ENCODE results near the gene AK4. TPM values are rescaled to one million over a fixed set of nuclear protein-coding genes. Genes with fewer than 3 reads are reported as not detected.
"Not testable (repeated sequence)": the region's sequence is repeated elsewhere in the genome, so short reads cannot be mapped to it uniquely, and the experiment has no call there.

The AK4 gene
- 18.9 TPM for total RNA-seq

DNA sequence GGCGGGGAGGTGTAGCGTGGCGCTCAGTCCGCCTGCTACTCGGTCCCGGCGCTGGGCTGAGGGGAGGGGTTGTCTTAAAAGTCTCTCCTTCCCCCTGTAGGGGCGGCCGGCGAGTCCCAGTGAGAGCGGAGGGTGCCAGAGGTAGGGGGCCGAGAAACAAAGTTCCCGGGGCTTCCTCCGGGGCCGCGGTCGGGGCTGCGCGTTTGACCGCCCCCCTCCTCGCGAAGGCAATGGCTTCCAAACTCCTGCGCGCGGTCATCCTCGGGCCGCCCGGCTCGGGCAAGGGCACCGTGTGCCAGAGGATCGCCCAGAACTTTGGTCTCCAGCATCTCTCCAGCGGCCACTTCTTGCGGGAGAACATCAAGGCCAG lies at the start of gene AK4:
Gene AK4 (plus strand): TSS at position 26 of the 370 bp plus-strand sequence. CDS start 205 bp downstream, at position 231.
- DNase-seq: not testable (repeated sequence)

DNA sequence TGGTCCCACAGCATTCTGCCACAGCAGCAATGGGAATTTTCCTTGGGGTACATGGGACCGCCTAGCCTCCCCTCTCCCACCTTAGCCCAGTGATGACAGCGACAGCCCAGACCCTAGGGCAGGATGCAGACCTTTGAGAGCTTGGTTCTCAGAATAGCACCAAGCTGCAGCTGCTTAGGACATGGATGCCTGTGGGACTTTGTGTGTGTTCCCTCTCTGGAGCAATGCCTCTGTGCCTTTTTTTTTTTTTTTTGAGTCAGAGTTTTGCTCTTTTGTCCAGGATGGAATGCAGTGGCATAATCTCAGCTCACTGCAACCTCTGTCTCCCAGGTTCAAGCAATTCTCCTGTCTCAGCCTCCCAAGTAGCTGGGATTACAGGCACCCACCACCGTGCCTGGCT lies 44.2 kb upstream of the AK4 start:
- no peak for DNase-seq

DNA sequence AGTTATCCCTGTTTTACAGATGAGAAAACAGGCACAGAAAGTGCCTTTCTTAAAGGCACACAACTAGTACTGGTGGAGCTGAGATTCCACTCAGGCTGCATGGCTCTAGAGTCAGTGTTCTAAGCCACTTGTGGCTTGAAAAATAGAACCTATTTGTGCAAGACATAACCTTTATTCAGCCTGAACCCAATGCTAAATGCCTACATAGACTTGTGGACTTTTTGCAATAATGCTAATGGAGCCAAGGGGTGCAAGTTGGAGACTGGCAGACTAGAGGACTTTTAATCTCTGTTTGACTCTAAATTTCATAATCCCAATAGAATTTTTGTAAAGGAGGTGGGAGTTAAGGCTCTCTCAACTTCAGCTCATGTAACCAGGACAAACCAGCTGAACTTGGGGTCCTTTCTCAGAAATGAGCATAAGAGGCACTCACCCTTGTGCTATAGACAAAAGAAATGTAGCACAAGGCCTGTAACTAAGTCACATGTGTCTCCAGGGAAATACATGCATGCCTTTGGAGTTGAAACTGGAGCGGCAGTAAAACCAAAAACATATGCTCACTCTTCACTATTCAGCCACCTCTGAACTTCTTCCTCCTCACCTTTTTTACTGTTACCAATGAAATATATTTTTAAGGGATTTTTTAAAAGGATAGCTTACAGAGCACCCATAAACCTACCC lies 43.0 kb upstream of the AK4 start:
- peak; percentile 32 for DNase-seq

DNA sequence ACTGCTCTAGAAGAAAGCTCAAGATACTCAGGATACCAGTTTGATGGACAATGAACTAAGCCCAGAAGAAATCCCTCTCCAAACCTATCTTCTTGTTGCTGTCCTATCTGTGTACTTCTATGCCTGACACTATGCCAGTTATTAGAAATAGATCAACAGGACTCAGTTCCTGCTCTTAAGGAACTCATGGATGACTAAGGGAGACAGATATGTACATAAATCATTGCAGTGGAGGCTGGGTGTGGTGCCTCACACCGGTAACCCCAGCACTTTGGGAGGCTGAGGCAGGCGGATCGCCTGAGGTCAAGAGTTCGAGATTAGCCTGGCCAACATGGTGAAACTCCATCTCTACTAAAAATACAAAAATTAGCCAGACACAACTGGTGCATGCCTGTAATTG lies 42.4 kb upstream of the AK4 start:
- no peak for DNase-seq

DNA sequence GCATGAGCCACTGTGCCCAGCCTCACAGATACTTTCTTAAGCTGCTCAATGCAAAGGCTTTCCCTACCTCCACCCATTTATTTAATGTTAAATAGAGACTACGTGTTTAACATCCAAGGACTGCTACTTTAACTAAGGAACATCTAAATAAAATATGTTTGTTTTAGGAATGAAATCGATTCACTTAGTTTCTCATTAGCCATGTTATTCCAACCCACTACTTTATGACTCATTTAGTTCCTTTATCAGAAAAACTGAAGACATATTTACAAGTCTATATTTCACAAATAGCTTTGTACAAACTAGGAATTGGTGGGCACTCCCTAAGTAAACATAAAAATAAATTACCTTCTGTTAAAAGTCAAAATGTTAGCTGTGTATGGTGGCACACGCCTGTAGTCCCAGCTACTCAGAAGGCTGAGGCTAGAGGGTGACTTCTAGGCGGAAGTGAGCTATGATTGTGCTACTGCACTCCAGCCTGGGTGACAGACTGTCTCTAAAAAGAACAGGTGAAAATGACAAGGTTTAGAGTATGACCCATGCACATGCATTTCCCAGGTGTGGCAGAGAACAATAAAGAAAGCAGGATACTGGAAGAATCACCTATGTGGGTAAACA lies 39.9 kb upstream of the AK4 start:
- DNase-seq: no peak

DNA sequence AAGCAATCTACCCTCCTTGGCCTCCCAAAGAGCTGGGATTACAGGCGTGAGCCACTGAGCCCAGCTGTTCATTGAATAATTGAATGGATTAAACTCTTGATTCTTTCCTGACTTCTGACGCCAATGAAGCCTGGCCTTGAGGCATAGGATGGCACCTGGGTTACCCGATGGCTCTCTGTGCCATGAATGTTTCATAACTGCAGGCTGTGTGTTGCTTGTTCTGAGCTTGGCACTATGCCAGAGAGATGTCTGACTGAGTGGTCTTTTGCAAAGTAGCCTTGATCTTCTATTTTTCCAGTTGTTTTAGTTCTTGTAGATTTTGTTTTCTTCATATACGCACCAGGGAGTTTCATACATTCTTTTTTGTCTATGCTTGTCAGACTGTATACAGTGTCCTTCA lies 38.5 kb upstream of the AK4 start:
- DNase-seq: no peak

DNA sequence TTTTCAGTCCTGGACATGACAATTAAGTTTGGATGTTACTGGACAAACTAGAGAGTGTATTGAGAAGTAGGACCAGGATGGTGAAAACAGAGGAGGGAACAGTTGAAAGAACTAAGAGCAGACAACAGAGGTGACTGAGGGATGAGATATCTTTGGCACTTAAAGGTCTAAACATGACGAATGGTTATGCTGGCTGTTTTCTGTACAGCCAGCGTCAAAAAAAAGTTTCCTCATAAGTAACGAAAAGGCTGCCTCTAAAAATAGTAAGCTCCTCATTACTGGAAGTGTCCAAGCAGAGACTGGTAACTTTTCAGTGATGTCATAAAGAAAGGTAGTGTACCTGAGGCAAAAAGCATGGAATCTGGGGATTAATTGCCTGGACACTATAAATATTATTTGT lies 35.2 kb upstream of the AK4 start:
- DNase-seq: no peak

DNA sequence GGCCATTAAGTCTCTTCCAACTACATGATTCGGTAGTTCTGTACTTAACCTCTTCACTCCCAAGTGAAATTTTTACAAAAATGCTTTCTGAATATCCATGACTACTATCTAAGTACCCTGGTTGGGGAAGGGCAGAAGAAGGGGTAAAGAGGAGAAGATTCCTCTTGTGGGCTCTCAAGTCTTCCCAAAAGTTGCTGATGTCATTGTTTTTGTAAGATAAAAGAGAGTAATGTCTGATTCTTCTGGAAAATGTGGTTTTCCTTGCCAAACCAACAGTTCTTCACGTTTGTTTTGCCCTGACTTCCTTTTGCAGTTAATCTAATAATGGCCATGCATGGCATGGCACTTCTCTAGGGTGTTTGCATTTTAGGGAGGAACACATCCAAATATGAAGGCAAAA lies 34.7 kb upstream of the AK4 start:
- DNase-seq: no peak

DNA sequence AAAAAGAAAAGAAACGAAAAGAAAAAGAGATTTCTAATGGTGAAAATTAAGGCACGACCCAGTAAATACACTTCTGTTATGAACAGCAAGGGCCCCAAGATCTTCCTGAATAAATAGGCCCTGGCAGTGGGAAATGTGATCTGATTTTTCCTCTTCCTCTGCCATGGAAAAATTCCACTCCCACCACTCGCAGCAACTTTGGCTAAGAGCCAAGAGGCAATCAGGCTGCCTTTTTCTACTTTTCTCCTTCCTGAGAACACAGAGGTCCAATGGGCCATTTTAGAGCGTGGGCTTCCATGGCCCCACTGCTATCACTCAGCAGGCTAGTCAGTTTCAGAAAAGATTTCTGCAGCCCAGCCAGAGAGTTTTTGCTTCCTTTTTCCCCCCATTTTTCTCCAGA lies 33.7 kb upstream of the AK4 start:
- peak; percentile 71 for DNase-seq

DNA sequence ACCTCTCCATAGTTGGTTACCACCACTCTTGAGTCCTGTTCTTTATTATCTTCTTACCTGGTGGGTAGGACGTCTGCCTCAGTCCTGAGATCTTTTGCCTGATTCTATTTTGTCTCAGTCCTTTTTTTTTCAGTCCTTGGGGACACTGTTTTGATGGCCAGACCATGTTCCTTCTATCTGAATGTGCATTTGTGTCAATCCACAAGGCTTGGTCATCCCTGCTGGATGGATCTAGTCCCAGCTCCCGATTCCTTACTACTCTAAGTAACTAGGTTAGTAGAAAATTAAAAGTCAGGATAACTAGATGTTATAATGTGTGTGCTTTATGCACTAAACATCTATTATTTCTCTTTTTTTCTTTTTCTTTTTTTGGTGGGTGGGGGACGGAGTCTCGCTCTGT lies 28.1 kb upstream of the AK4 start:
- no peak for DNase-seq

DNA sequence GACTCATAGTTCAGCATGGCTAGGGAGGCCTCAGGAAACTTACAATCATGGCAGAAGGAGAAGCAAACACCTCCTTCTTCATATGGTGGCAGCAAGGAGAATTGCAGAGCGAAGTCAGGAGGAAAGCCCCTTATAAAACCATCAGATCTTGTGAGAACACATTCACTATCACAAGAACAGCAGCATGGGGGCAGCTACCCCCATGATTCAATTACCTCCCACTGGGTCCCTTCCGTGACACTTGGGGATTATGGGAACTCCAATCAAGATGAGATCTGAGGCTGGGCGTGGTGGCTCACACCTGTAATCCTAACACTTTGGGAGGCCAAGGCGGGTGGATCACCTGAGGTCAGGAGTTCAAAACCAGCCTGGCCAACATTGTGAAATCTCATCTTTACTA lies 18.9 kb upstream of the AK4 start:
- not testable (repeated sequence) for DNase-seq

DNA sequence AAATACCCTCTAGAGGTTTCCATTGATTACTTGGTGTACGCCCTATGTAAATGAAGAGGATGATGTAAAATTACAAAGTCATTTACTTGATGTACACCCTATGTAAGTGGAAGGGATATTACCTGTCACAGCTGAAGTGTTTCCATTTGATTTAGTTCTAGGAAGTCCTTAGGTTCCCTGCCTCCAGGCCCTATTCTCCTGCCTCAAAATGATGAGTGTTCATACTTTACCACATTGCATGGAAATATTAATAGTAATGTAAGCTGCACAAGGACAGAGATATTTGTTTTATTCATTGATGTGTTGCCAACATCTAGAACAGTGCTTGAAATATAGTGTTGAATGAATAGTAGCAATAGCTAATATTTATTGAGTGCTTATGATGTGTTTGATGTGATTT lies 9.5 kb upstream of the AK4 start:
- DNase-seq: no peak

DNA sequence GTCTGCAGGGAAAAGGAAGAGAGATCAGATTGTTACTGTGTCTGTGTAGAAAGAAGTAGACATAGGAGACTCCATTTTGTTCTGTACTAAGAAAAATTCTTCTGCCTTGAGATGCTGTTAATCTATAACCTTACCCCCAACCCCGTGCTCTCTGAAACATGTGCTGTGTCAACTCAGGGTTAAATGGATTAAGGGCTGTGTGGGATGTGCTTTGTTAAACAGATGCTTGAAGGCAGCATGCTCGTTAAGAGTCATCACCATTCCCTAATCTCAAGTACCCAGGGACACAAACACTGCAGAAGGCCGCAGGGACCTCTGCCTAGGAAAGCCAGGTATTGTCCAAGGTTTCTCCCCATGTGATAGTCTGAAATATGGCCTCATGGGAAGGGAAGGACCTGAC lies 8.2 kb upstream of the AK4 start:
- DNase-seq: not testable (repeated sequence)

DNA sequence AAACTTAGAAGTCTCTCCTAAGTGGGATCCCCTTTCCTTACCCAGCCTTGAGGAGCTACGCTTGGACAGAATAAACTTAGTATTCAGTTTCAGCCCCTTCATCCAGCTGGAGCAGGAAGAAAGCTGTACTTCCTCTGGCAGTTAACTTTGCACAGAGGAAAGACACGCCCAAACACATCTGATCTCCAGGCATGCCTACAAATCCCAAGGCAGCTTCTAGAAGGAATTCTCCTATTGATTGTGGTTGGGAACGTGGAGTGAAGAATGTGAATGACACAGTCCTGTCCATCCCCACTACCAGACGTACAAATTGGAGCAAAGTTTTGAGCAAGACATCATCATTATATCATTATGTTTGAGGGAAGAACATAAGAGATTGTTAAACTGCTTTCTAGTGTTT lies 6.6 kb upstream of the AK4 start:
- peak; percentile 70 for DNase-seq

DNA sequence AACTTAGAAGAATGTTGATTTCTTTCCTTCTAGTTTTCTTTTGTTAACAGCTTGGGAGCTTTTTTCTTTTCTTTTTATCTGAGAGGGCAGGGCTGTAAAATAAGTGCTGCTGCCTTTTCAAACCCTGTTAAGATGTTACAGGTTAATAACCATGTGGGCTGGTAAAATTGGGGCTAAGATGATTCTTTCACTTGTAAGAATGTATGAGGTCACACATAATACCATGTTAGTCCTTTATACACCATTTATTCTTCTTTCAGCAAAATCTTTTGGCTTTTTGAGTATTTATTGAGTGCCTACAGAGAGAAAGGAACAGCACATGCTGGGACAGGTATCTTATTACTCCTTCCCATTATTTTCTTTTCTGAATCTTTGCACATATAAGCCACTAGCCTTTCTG lies 6.1 kb upstream of the AK4 start:
- no peak for DNase-seq

DNA sequence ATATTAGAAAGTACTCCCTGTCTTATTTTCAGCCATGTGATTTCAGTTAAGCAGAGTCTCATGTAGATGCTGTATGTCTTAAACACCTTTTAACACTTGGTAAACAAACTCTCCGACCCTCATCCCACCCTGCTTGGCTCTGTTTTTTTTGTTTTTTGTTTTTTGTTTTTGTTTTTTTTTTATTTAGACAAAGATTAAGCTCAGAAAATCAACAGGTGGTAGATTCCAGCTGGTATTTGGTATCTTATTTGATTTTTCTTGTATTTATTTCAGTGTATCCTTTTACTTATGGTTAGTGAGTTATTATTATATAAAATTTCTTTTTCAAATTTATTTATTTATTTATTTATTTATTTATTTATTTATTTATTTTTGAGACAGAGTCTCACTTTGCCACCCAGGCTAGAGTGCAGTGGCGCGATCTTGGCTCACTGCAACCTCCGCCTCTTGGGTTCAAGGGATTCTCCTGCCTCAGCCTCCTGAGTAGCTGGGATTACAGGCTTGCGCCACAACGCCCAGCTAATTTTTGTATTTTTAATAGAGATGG lies 4.8 kb upstream of the AK4 start:
- not testable (repeated sequence) for DNase-seq

DNA sequence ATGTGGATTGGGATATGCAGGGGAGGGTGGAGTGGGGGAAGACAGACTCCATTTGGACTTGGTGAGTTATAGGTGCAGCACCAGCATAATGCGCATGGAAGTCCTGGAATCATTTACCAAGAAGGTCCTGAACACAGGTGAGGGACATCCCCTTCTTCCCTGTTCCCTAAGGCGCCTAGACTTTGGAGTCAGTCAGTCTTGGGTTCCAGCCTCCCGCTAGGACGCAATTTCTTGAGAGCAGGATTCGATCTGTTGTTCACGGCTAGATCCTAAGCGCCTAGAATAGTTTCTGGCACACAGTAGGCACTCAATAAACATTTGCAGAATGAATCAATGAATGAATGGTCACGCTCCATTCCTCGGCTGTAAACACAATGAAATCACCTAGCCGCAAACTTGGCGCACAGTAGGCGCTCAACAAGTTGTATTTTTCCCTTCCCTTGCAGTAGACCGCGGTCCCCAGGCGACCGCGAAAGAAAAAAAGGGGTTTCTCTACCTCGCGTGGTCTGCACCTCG lies 1.0 kb upstream of the AK4 start:
- DNase-seq: no peak

DNA sequence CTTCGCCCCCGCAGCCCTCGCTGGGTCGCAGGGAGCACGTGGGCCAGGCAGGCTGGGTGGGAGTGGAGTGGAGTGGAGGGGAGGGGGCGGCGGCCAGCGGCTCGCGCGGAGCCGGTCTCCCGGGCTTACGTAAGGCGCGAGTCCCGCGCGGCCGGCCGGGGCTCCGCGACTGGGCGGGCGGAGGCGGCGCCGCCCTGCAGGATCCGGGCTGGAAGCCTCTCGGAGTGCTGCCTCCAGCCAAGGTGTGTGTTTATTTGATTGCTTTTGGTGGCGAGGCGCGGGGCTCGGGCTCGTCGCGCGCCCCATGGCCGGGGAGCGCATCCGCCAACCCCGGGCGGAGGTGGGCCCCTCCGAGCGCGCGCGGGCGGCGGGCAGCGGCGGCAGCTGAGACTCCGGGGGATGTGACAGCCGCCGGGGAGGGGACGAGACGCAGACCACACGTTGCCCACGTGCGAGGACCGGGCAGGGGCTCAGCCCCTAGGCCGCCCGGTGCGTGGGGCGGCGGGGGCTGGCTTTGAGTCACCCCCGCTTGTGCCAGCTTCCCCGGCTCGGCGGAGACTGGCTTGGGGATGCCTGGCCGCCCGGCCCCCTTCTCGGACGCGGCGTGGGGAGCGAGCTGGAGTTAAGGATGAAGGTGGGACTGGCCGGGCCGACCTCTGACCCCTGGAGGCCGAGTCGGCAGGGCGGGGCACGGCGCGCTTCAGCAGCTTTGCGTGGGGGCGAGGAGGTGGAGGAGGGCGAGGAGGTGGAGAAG lies 402 bp upstream of the AK4 start:
- no peak for DNase-seq

DNA sequence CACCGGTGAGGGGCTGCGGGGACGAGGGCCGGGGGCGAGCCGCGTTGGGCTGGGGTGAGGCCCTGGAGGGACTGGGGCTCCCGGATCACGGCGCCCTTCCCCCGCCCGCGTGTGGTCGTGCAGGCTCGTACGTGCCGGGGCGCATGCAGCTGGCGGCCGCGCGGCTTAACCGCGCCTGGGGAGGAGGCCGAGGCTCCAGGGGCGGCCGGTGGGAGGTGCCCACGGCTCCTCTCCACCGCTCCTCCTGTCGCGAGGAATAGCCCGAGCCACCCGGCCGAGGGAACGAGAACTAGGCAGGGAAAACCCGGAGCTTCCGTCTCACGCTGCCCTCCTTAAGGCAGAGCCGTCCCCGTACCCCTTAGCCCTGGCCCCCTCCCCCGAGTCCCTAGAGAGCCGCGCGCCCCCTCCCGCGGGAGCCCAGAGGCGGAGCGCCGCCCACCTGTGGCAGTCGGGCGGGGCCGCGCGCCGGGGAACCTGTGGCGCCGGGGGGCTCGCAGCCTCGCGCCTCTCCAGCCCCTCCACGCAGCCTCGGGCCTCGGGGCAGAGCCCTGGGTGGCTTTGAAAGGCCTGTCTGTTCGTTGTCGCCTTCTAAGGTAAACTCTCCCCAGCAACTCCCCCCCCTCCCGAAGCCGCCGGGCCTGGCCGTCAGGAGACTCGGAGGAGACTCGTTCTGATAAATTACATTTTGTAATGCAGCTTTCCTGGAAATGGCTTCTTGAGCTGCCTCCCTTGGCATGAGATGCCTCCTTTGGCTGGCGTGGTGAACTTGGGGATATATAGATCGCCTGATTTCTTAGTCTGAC lies 746 bp downstream of the AK4 start:
- no peak for DNase-seq

DNA sequence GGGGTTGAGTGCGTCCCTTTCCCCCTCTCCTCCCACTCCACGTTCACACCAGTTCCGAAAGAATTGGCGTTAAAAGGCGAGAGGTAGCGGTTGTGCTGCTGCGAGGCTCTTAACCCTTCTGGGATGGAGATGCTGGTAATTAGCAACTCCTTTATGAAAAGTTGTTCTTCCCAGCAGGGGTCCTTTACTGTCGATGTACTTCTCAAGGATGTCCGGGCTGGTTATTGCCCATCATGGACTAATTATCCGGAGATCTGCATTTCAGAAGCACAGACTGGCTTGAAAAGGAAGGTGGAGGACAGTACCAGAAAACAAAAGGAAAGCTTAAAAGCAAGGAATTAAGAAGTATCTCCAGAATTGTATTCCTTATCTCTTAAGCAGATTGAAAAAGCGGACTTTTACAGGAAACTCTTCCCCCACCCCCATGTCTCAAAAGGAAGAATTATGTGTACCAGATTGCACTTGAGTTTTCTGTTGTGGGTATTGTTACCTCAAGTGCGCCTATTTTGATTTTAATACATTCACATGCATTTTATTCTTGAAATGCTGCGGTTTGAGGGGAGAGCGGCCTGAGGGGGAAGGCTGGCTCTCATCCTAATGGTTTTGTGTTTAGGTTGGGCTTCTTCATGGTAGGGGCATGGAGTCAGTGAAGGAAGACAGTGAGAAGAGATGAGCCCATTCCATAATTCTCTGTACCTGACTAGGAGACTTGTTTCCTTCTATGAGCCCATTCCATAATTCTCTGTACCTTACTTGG lies 1.5 kb downstream of the AK4 start:
- DNase-seq: peak; percentile 33

DNA sequence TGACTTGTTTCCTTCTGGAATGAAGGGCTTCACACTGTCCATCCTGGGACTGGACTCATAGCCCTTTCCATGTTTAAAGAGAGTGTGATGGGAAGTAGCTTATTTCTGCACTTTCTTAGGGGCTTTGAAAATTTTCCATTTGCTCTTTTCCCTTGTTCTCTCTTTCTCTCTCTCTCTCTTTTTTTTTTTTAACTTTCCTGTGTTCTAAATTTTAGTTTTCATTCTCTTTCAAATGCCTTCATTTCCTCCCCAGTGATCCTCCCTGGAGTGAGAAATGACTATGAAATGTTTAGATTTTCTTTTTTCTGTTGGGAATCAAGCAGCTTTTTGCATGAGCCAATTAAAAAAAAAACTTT lies 2.1 kb downstream of the AK4 start:
- no peak for DNase-seq
